CD14-positive monocyte (primary cell): ENCODE measurements around the gene INTS14. TPM values are rescaled to one million over a fixed set of nuclear protein-coding genes. Genes with fewer than 3 reads are reported as not detected.

Experiments
- DNase-seq, 3 donors: peaks; one replicate each; pipeline ENCODE4 v3.0.0-alpha.2; 2011 to 2022
- H2AFZ ChIP-seq: 2 replicates; pipeline ENCODE4 v1.6.0; 2012; ENCODE audit warnings: mild to moderate bottlenecking, low read depth, low read length, inconsistent platforms; ENCODE audit not compliant: insufficient read depth, poor library complexity, severe bottlenecking
- H3K27ac ChIP-seq, 2 donors: 1 replicate in 1 of 2; 2 replicates in 1 of 2; pipeline ENCODE4 v1.5.1; 2012 to 2013; ENCODE audit warnings: low read length in 2 of 2, control low read depth in 1 of 2, inconsistent platforms in 1 of 2, low read depth in 1 of 2, mild to moderate bottlenecking in 1 of 2
- H3K27me3 ChIP-seq, 2 donors: one replicate each; pipeline versions ENCODE4 v1.6.0 to v1.6.1; 2011 to 2013; ENCODE audit warnings: low read length in 2 of 2; ENCODE audit not compliant: control insufficient read depth in 2 of 2, insufficient read depth in 2 of 2
- H3K36me3 ChIP-seq, 2 donors: replicated peaks in 1 of 2; 1 replicate in 1 of 2; 2 replicates in 1 of 2; pipeline versions ENCODE4 v1.5.1 to v1.6.1; 2012 to 2013; ENCODE audit warnings: low read length in 2 of 2, control low read depth in 1 of 2, inconsistent platforms in 1 of 2, mild to moderate bottlenecking in 1 of 2; ENCODE audit not compliant: insufficient read depth in 2 of 2, control insufficient read depth in 1 of 2
- H3K4me1 ChIP-seq, 2 donors: 1 replicate in 1 of 2; 2 replicates in 1 of 2; pipeline versions ENCODE4 v1.5.1 to v1.6.1; 2012 to 2013; ENCODE audit warnings: low read length in 2 of 2, control low read depth in 1 of 2, inconsistent platforms in 1 of 2, mild to moderate bottlenecking in 1 of 2, moderate library complexity in 1 of 2; ENCODE audit not compliant: insufficient read depth in 2 of 2, control insufficient read depth in 1 of 2
- H3K4me2 ChIP-seq: replicated peaks from 2 replicates; pipeline ENCODE3; 2012; ENCODE audit warnings: low read length, moderate library complexity, mild to moderate bottlenecking; ENCODE audit not compliant: poor library complexity, severe bottlenecking; ENCODE audit errors: extremely low read depth
- H3K4me3 ChIP-seq, 3 experiments: fragments of 200-600 bp in 1 of 3; sonication (generic) in 1 of 3; replicated peaks in 1 of 3; 1 replicate in 2 of 3; 2 replicates in 1 of 3; pipeline ENCODE4 v1.5.1; 2011 to 2013; ENCODE audit warnings: low read length in 3 of 3, mild to moderate bottlenecking in 3 of 3, control low read depth in 2 of 3, low read depth in 2 of 3, inconsistent platforms in 1 of 3, moderate library complexity in 1 of 3
- H3K79me2 ChIP-seq: 2 replicates; pipeline ENCODE4 v1.6.0; 2012; ENCODE audit warnings: mild to moderate bottlenecking, control low read depth, inconsistent platforms, low read length, moderate library complexity; ENCODE audit not compliant: insufficient read depth
- H3K9ac ChIP-seq: 2 replicates; pipeline ENCODE4 v1.6.0; 2017; ENCODE audit warnings: low read length, mild to moderate bottlenecking; ENCODE audit not compliant: insufficient read depth, poor library complexity, severe bottlenecking
- H3K9me3 ChIP-seq, 2 donors: replicated peaks in 1 of 2; 1 replicate in 1 of 2; 2 replicates in 1 of 2; pipeline versions ENCODE4 v1.5.1 to v1.6.1; 2012 to 2013; ENCODE audit warnings: low read length in 2 of 2, control low read depth in 1 of 2; ENCODE audit not compliant: control insufficient read depth in 1 of 2, insufficient read depth in 1 of 2
- H4K20me1 ChIP-seq: 2 replicates; pipeline ENCODE4 v1.6.0; 2012; ENCODE audit warnings: mild to moderate bottlenecking, low read length, control low read depth, moderate library complexity; ENCODE audit not compliant: insufficient read depth
- H3K27ac Mint-ChIP-seq, 7 donors: one replicate each; pipeline ENCODE4 v1.8.0; 2020; ENCODE audit warnings: mild to moderate bottlenecking in 7 of 7, mixed read lengths in 7 of 7, moderate library complexity in 6 of 7, inconsistent platforms in 2 of 7
- H3K27me3 Mint-ChIP-seq, 3 donors: one replicate each; pipeline ENCODE4 v1.8.0; 2021 to 2022; ENCODE audit warnings: low read depth in 3 of 3, mild to moderate bottlenecking in 3 of 3, mixed read lengths in 3 of 3, moderate library complexity in 3 of 3, inconsistent platforms in 1 of 3
- H3K36me3 Mint-ChIP-seq, 2 donors: one replicate each; pipeline ENCODE4 v1.8.0; 2020; ENCODE audit warnings: mixed read lengths in 2 of 2, inconsistent platforms in 1 of 2, mild to moderate bottlenecking in 1 of 2
- H3K4me1 Mint-ChIP-seq: one replicate; pipeline ENCODE4 v1.8.0; 2020; ENCODE audit warnings: mild to moderate bottlenecking, mixed read lengths
- H3K4me3 Mint-ChIP-seq, 2 donors: one replicate each; pipeline ENCODE4 v1.8.0; 2020; ENCODE audit warnings: mild to moderate bottlenecking in 2 of 2, mixed read lengths in 2 of 2, moderate library complexity in 1 of 2
- H3K9me3 Mint-ChIP-seq, 7 donors: one replicate each; pipeline ENCODE4 v1.8.0; 2020 to 2022; ENCODE audit warnings: mixed read lengths in 7 of 7, mild to moderate bottlenecking in 6 of 7, moderate library complexity in 6 of 7, inconsistent platforms in 2 of 7
- CTCF ChIP-seq: fragments of 200-600 bp; IDR thresholded peaks from one replicate; pipeline ENCODE4 v1.8.0; 2022; ENCODE audit warnings: antibody characterized with exemption, mild to moderate bottlenecking
- WGBS: methylation state at CpG from one replicate; pipeline ENCODE4 v1.1.5; 2013; ENCODE audit warnings: missing lambda C conversion rate; ENCODE audit not compliant: insufficient coverage; 5-methylcytosine and 5-hydroxymethylcytosine counted together
- intact Hi-C, 2 donors: fragments of 100-400 bp; cut with micrococcal nuclease; formaldehyde crosslinking; loops; one replicate each; pipeline versions ENCODE4 v1.15.0 to v1.15.1; 2023
- polyA plus RNA-seq, 3 donors: library from polyadenylated mRNA; depleted of rRNA in 1 of 3; unstranded in 2 of 3; stranded (reverse) in 1 of 3; fragments of 300-500 nt in 2 of 3; fragments of >200 nt in 1 of 3; fragmentation: Illumina TruSeq in 2 of 3; gene quantifications; 1 replicate in 2 of 3; 2 replicates in 1 of 3; pipeline ENCODE4 v1.2.3, GENCODE V29; 2012 to 2021

INTS14 gene
- polyA plus RNA-seq, 3 donors: 10.1 to 20.3 (median 12.0) TPM

GRCh38 chr15:65571971-65572370 lies 39.0 kb downstream of the INTS14 start:
- Mint-ChIP-seq H3K4me1 (no peaks in the 10 kb centered on the region), H3K27ac (no peak overlapping the region), H3K36me3 (peaks cover 21 to 43% of the 10 kb centered on the region in 2 donors), H3K27me3 (no peaks in the 10 kb centered on the region), H3K9me3 (peaks cover 0 to 1% (median 0%) of the 10 kb centered on the region in 7 donors), H3K4me3 (no peak overlapping the region)
- no peak for TF ChIP-seq CTCF
- no CpG with 5 or more reads among the region's 2 CpGs for WGBS
- H3K27me3 ChIP-seq: no peaks in the 10 kb centered on the region
- H3K9me3 ChIP-seq: no peaks in the 10 kb centered on the region
- intact Hi-C loops: no loop called here
- no peak overlapping the region for H3K9ac ChIP-seq
- H3K4me1 ChIP-seq: no peaks in the 10 kb centered on the region
- H3K36me3 ChIP-seq: peaks cover 4 to 48% of the 10 kb centered on the region in 2 donors
- H2AFZ ChIP-seq: no peak overlapping the region
- DNase-seq: no peak
- no peaks in the 10 kb centered on the region for H4K20me1 ChIP-seq
- H3K4me3 ChIP-seq: no peak overlapping the region
- no peak overlapping the region for H3K4me2 ChIP-seq
- no peaks in the 10 kb centered on the region for H3K79me2 ChIP-seq
- H3K27ac ChIP-seq: no peak overlapping the region

GRCh38 chr15:65569728-65570127 lies 41.2 kb downstream of the INTS14 start:
- Mint-ChIP-seq H3K4me3 (no peak overlapping the region), H3K27me3 (peaks cover 0 to 1% (median 0%) of the 10 kb centered on the region in 3 donors), H3K36me3 (peaks cover 30 to 48% of the 10 kb centered on the region in 2 donors), H3K4me1 (no peaks in the 10 kb centered on the region), H3K9me3 (peaks cover 0 to 11% (median 4%) of the 10 kb centered on the region in 7 donors), H3K27ac (no peak overlapping the region)
- no peak for TF ChIP-seq CTCF
- H3K9me3 ChIP-seq: peaks cover 0 to 3% of the 10 kb centered on the region in 2 donors
- no peaks in the 10 kb centered on the region for H3K4me1 ChIP-seq
- H3K36me3 ChIP-seq: peaks cover 2 to 59% of the 10 kb centered on the region in 2 donors
- H3K27ac ChIP-seq: no peak overlapping the region
- no peak for DNase-seq
- intact Hi-C loops: no loop called here
- H2AFZ ChIP-seq: no peak overlapping the region
- H3K4me3 ChIP-seq: no peak overlapping the region
- H4K20me1 ChIP-seq: no peaks in the 10 kb centered on the region
- WGBS: no CpG with 5 or more reads among the region's 3 CpGs
- no peak overlapping the region for H3K9ac ChIP-seq
- no peak overlapping the region for H3K4me2 ChIP-seq
- no peaks in the 10 kb centered on the region for H3K27me3 ChIP-seq
- no peaks in the 10 kb centered on the region for H3K79me2 ChIP-seq
